Activated CD4-positive, alpha-beta T cell treated with anti-CD3 and anti-CD28 coated beads for 24 hours (primary cell): ENCODE results near the gene TTC38.

Experiments used
- DNase-seq, 2 donors: peaks; one replicate each; pipeline ENCODE4 v3.0.0-alpha.2; 2020; ENCODE audit warnings: low read depth in 2 of 2

TTC38 gene

GRCh38 chr22:46267431-46268279 is at the start of gene TTC38:
TSS of gene TTC38 (plus strand) at chr22:46268008. CDS start at chr22:46268040, 32 bp downstream.
- peak in 1 of 2 donors; percentile 38 for DNase-seq

DNA sequence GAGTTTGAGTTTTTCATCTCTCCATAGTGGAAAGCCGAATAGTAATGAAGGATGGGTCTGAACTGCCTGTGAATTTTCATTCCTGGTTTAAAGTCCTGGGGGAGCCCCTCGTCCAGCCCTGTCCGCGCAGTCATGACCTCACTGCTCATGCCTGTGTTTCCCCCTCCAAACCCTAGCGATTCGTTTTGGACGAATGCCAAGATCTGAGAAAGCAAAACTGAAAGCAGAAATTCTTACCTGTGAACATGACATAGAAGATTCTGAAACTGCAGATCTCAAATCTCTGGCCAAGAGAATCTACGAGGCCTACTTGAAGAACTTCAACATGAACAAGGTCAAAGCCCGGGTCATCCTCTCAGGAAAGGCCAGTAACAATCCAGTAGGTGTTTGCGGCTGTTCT is 48.2 kb upstream of the TTC38 start:
- DNase-seq = no peak

- DNase-seq = no peak
Observed at GRCh38 chr22:46220921-46221320, 46.9 kb upstream of the TTC38 start.

DNA sequence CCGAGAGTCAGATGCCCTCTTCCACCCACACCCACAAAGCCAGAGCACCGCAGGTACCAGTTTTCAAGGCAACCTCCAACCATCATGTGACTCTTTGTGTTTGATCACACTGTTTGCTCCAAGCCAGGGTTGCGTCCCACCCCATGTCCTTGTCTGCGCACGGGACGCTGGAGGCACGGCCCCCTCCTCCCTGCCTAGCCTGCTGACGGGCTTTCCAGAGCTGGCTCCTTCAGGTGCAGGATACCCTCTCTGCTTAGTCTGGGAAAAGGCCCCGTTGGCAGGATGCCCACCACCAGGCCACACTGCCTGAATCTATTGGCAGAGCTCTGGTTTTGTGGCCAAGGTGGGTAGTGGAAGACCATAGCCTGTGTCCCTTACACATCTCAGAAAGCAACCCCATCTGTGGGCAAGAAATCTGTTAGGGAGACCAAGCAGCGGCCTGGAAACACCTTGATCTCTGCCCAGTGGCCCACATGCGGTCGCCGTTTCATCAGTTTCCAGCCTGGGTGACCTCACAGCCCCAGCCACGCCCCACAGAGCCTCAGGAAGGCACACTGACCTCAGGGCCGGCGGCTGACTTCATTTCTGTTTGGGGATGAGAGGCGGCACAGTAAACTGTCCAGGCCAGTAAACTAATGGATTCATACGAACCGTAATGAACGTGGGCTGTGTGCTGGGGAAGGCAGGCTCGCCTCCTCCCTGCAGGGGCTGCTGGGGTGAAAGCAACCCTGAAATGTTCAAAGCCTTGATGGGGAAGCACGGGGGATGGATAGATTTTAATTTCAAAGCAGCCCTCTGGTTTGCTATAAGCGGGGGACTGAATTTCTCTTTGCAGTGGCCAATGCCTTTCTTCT is 43.5 kb upstream of the TTC38 start:
- no peak for DNase-seq

DNA sequence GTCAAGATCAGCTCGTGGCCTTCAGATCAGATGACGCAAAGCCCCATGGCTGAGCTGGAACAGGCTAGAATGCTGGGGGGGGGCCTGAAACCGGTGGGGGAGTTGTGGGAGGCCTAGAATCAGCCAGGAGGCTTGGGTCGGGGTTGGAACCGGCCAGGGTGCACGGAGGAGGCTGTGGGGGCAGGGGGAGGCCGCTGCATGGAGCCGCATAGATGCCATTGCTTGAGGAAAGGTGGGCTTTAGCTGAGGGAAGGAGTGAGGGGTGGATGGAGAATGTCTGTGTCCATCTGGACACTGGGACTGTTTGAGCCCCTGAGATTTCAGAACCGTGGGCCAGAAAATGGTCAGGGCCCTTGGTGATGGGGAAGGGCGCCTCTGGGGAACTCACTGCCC is 42.9 kb upstream of the TTC38 start:
- DNase-seq = no peak

GRCh38 chr22:46225631-46226030 is 42.2 kb upstream of the TTC38 start:
- DNase-seq = no peak

- no peak for DNase-seq
Observed at GRCh38 chr22:46226577-46226976, 41.2 kb upstream of the TTC38 start.

GRCh38 chr22:46229701-46230100 is 38.1 kb upstream of the TTC38 start:
- DNase-seq = no peak

GRCh38 chr22:46230262-46230901 is 37.4 kb upstream of the TTC38 start:
- no peak for DNase-seq

DNA sequence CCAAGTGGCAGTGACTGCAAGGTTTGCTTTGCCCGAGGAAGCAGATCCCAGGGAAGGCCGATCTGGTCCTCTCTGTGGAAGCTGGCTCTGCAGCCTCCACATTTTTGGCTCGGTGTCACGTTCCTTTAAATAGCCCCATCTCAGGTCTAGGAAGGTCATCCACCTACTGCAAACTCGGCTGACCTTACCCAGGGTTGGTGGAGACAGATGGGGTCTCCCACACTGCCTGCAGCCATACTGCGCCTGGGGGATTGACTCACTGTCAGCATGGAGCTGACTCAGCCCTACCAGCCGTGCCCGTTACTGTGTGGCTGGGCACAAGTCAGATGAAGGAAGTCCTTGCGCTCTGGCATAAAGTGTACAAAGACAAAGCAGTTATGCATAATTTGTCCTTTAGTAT is 34.6 kb upstream of the TTC38 start:
- DNase-seq = no peak

- no peak for DNase-seq
Observed at GRCh38 chr22:46234969-46235368, 32.8 kb upstream of the TTC38 start.

GRCh38 chr22:46237453-46238124 is 30.2 kb upstream of the TTC38 start:
- DNase-seq = no peak

DNA sequence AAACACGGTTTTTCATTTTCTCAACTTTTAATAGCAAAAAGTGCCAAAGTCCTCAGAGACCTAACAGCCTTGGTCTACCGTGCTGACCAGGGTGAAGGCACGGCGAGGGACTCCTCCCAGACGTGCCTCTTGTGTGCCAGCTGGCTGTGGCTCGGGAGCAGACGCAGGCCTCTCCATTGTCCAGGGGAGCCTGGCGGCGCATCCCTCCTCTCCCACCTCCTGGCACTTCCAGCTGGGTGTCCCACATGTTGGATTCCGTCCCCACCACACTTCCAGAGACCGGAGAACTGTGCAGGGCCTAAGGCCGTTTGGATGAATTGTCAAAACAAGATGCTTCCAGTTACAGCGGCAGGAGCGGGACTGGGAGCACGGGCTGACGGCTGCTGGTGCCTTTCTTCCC is 29.3 kb upstream of the TTC38 start:
- DNase-seq = no peak

- DNase-seq = no peak
Observed at GRCh38 chr22:46239261-46240048, 28.4 kb upstream of the TTC38 start.

GRCh38 chr22:46240073-46240472 is 27.7 kb upstream of the TTC38 start:
- no peak for DNase-seq

DNA sequence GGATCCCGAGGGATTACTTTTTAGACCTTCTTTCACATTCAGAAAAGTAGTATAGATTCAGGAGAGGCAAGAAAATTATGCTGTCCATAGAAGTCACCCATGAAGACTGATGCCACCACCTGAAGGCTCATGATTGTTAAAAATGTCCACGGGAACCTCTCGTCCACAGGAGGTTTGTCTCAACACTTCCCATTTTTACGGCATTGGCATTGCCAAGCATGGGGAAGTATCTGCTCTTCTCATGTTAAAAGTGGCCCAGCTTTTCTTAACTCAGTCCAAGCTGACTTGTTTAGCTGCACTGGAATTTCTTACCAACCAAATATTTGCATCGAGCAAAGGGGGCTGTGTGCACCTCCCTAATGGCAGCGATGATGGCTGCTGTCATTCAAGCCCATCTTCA is 27.3 kb upstream of the TTC38 start:
- DNase-seq = no peak

DNA sequence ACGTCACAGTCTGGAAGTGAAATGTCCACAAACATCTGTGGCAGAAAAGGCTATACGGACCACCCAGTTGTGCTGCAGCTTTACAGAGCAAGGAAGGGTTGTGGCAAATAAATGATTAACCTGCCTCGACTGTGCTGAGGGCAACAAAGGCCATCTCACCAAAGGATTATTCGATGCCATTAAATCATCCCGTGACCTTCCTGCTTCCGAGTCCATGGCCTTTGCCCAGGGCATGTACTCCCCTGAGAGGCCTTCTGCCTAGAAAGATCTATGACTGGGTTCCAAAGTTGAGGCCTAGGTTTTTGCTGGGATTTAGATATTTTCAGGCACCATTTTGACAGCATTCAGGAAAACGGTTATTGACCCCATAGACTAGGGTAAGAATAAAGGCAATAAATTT is 26.9 kb upstream of the TTC38 start:
- no peak for DNase-seq

GRCh38 chr22:46241396-46242007 is 26.3 kb upstream of the TTC38 start:
- DNase-seq = no peak

DNA sequence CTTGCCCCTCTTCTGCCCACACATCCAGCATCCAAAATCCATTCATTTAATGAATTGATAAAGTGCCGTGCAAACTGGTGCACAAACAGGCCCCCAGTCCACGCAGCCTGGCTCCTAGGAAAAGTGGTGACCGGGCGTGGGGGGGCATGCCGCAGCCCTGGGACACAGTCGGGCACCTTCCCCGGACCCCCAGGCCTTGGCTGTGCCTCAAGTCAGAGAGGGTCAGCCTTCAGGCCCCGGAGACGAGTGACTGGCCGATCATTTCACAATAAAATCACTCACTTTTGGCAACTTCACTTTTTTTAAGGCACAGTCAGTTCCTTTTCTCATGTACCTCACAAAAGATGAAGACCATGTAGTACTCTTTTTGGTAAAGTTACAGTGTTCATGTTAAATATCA is 25.7 kb upstream of the TTC38 start:
- DNase-seq = no peak

- no peak for DNase-seq
Observed at GRCh38 chr22:46244771-46245170, 23.0 kb upstream of the TTC38 start.

DNA sequence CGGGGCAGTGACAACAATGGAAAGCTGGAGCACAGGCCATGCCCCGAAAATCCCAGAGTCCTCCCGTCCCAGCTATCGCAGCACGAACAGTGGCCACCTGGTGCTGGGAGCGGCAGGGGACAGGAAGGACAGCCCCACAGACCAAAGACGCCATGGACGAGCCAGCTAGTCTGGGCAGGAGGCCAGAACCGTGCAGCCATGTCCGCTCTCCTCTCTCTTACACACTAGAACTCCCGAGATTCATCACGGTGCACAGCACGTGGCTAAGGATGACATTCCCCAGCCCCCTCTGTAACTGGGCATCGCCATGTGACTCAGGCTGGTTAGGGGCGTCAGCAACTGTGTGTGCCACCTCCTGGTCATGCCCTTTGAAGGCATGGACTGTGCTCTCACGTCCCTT is 22.3 kb upstream of the TTC38 start:
- no peak for DNase-seq
